GM12865 (cell line): ENCODE data around the gene HLCS.
"Not testable (repeated sequence)": the region's sequence is repeated elsewhere in the genome, so short reads cannot be mapped to it uniquely, and the experiment has no call there.

Source experiments
- DNase-seq: peaks from one replicate; pipeline ENCODE4 v3.0.0; 2010; ENCODE audit warnings: low read depth
- H3K4me3 ChIP-seq: 2 replicates; pipeline ENCODE4 v1.5.1; 2011; ENCODE audit warnings: mild to moderate bottlenecking, low read depth, low read length, control low read depth
- CTCF ChIP-seq: IDR thresholded peaks from 2 replicates; pipeline ENCODE4 v1.5.1; 2011; ENCODE audit warnings: low read length, control low read depth, low read depth, inconsistent platforms; ENCODE audit not compliant: insufficient read depth; ENCODE audit errors: missing control alignments

Gene HLCS

GRCh38 chr21:36820176-36821031 is 146.1 kb downstream of the HLCS start:
- H3K4me3 ChIP-seq, result no peak overlapping the region
- no peak for TF ChIP-seq CTCF
- DNase-seq, result no peak

GRCh38 chr21:36817732-36818450 is 148.6 kb downstream of the HLCS start:
- no peak for TF ChIP-seq CTCF
- no peak for DNase-seq
- H3K4me3 ChIP-seq, result no peak overlapping the region

GRCh38 chr21:36816561-36817130 is 149.8 kb downstream of the HLCS start:
- no peak overlapping the region for H3K4me3 ChIP-seq
- TF ChIP-seq CTCF, result no peak
- DNase-seq, result no peak

GRCh38 chr21:36816026-36816425 is 150.4 kb downstream of the HLCS start:
- H3K4me3 ChIP-seq, DNase-seq: not testable (repeated sequence)

GRCh38 chr21:36815284-36815683 is 151.2 kb downstream of the HLCS start:
- no peak for DNase-seq
- no peak overlapping the region for H3K4me3 ChIP-seq
- TF ChIP-seq CTCF, result no peak

GRCh38 chr21:36813052-36813451 is 153.4 kb downstream of the HLCS start:
- TF ChIP-seq CTCF, result no peak
- DNase-seq, result no peak
- H3K4me3 ChIP-seq, result no peak overlapping the region

GRCh38 chr21:36811762-36812161 is 154.7 kb downstream of the HLCS start:
- DNase-seq, result no peak
- no peak overlapping the region for H3K4me3 ChIP-seq
- no peak for TF ChIP-seq CTCF
